DND-41 (cell line): ENCODE measurements around the gene MYH9.

Source experiments
- ATAC-seq: fragments of 200-7000 bp; cut with Tn5 transposase; 3 replicates; pipeline ENCODE4 v1.9.1; 2021; ENCODE audit warnings: low read depth; ENCODE audit not compliant: insufficient read depth
- DNase-seq: peaks from one replicate; pipeline ENCODE4 v3.0.0-alpha.2; 2020
- H2AFZ ChIP-seq: 2 replicates; pipeline ENCODE4 v1.6.0; 2012; ENCODE audit warnings: low read depth, low read length
- H3K27ac ChIP-seq: 2 replicates; pipeline ENCODE4 v1.5.1; 2012; ENCODE audit warnings: low read length, inconsistent platforms
- H3K27me3 ChIP-seq: fragments of 200-600 bp; sonication (generic); 2 replicates; pipeline ENCODE4 v1.6.0; 2012; ENCODE audit warnings: low read length, mild to moderate bottlenecking, inconsistent platforms; ENCODE audit not compliant: insufficient read depth, poor library complexity
- H3K36me3 ChIP-seq: 2 replicates; pipeline ENCODE4 v1.5.1; 2012; ENCODE audit warnings: low read length, inconsistent platforms; ENCODE audit not compliant: insufficient read depth
- H3K4me1 ChIP-seq: 2 replicates; pipeline ENCODE4 v1.5.1; 2012; ENCODE audit warnings: mild to moderate bottlenecking, low read length; ENCODE audit not compliant: insufficient read depth
- H3K4me2 ChIP-seq: 2 replicates; pipeline ENCODE4 v1.6.0; 2012; ENCODE audit warnings: mild to moderate bottlenecking, moderate library complexity, low read length, inconsistent platforms; ENCODE audit not compliant: insufficient read depth
- H3K4me3 ChIP-seq, 2 experiments: fragments of 200-600 bp in 1 of 2; shearing (Covaris generic) in 1 of 2; 2 replicates each; pipeline ENCODE4 v1.5.1; 2012 to 2016; ENCODE audit warnings: inconsistent platforms in 2 of 2, low read length in 2 of 2, mild to moderate bottlenecking in 2 of 2, low read depth in 1 of 2, moderate library complexity in 1 of 2
- H3K79me2 ChIP-seq: 2 replicates; pipeline ENCODE4 v1.6.0; 2012; ENCODE audit warnings: low read length, inconsistent platforms; ENCODE audit not compliant: insufficient read depth
- H3K9ac ChIP-seq: 2 replicates; pipeline ENCODE4 v1.6.0; 2012; ENCODE audit warnings: low read depth, mild to moderate bottlenecking, inconsistent platforms, low read length, moderate library complexity
- H3K9me3 ChIP-seq: 2 replicates; pipeline ENCODE4 v1.5.1; 2012; ENCODE audit warnings: low read length, moderate library complexity, mild to moderate bottlenecking, inconsistent platforms; ENCODE audit not compliant: insufficient read depth, severe bottlenecking
- H4K20me1 ChIP-seq: 2 replicates; pipeline ENCODE4 v1.6.0; 2012; ENCODE audit warnings: low read length; ENCODE audit not compliant: insufficient read depth
- EZH2 ChIP-seq: IDR thresholded peaks from 3 replicates; pipeline ENCODE4 v1.6.1; 2012; ENCODE audit warnings: borderline replicate concordance, low read depth, mild to moderate bottlenecking, moderate library complexity, low read length, inconsistent platforms; ENCODE audit not compliant: severe bottlenecking
- TF ChIP-seq, protein P1 (sequence below): IDR thresholded peaks from 2 replicates; pipeline ENCODE4 v1.5.1; 2012; ENCODE audit warnings: borderline replicate concordance, low read length, moderate library complexity, mild to moderate bottlenecking; ENCODE audit not compliant: poor library complexity, severe bottlenecking; ENCODE audit errors: extremely low read depth

The MYH9 gene

DNA sequence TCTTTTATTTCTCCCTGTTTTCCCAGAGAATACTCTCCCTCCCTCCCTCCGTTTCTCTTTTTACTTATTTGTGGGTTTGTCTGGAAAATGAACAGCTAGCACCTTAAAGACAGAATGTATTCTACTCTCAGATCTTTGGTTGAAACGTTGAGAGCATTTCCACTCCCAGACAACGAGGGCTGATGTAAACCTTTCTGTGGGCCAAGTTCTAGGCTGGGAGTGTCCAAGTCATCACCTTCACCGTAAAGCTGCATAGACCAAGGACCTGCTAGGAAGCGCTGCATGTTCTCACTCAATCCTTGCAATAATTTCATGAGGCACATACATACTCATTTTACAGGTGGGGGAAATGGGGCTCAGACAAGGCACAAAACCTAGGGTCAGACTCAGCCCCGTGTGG is 32.4 kb downstream of the MYH9 start:
- no peak for DNase-seq
- no peak for TF ChIP-seq EZH2
- TF ChIP-seq, protein P1, sequence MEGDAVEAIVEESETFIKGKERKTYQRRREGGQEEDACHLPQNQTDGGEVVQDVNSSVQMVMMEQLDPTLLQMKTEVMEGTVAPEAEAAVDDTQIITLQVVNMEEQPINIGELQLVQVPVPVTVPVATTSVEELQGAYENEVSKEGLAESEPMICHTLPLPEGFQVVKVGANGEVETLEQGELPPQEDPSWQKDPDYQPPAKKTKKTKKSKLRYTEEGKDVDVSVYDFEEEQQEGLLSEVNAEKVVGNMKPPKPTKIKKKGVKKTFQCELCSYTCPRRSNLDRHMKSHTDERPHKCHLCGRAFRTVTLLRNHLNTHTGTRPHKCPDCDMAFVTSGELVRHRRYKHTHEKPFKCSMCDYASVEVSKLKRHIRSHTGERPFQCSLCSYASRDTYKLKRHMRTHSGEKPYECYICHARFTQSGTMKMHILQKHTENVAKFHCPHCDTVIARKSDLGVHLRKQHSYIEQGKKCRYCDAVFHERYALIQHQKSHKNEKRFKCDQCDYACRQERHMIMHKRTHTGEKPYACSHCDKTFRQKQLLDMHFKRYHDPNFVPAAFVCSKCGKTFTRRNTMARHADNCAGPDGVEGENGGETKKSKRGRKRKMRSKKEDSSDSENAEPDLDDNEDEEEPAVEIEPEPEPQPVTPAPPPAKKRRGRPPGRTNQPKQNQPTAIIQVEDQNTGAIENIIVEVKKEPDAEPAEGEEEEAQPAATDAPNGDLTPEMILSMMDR, result no peak
- Histone ChIP-seq H3K4me3 (no peak overlapping the region), H3K4me1 (no peaks in the 10 kb centered on the region), H3K9me3 (no peaks in the 10 kb centered on the region), H3K4me2 (no peak overlapping the region), H3K27ac (peak overlapping the region; percentile 25), H2AFZ (no peak overlapping the region), H3K36me3 (peaks cover 20% of the 10 kb centered on the region), H3K27me3 (no peaks in the 10 kb centered on the region), H3K9ac (no peak overlapping the region), H4K20me1 (peaks cover 89% of the 10 kb centered on the region), H3K79me2 (peaks cover 98% of the 10 kb centered on the region)
- ATAC-seq, result no peak

DNA sequence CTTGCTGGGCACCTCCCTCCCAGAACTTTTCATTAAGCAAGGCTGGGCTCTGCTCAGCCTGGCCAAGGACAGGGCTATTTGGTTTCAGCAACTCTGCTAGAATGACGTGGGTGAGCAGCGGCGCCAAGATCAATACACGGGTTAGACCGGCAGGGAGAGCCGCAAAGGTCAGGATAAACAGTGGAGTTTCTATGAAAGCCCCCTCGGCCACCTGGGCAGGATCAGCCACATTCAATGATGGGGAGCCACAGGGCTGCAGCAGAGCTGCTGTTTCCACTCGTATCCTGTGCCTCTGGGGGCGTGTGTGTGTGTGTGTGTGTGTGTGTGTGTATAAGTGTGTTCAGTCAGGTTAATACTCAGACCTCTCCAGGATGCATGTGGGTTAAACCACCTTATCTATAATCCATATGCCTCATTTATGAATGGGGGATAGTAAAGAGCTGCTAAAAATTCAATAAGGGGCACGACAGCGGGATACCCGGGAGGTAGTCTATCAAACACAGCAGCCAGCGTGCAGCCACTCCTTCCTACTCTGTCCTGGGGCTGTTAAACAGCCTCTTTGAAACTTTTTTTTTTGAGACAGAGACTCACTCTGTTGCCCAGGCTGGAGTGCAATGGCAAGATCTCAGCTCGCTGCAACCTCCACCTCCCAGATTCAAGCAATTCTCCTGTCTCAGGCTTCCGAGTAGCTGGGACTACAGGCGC is 34.8 kb downstream of the MYH9 start:
- Histone ChIP-seq H2AFZ (no peak overlapping the region), H3K79me2 (peaks cover 97% of the 10 kb centered on the region), H3K9me3 (no peaks in the 10 kb centered on the region), H3K4me1 (no peaks in the 10 kb centered on the region), H4K20me1 (peaks cover 84% of the 10 kb centered on the region), H3K4me2 (no peak overlapping the region), H3K27ac (no peak overlapping the region), H3K4me3 (no peak overlapping the region), H3K36me3 (peaks cover 24% of the 10 kb centered on the region), H3K27me3 (no peaks in the 10 kb centered on the region), H3K9ac (no peak overlapping the region)
- no peak for TF ChIP-seq EZH2
- TF ChIP-seq, protein P1, result no peak
- ATAC-seq, result peak; percentile 39; the same call in 1 of the 3 replicates
- no peak for DNase-seq

- ATAC-seq, result no peak
- Histone ChIP-seq H3K4me1 (no peaks in the 10 kb centered on the region), H3K9me3 (no peaks in the 10 kb centered on the region), H4K20me1 (peaks cover 80% of the 10 kb centered on the region), H3K27ac (0 out of 2 replicates have a peak overlapping the region, but pooled peaks have one; percentile 1), H3K36me3 (peaks cover 30% of the 10 kb centered on the region), H2AFZ (no peak overlapping the region), H3K9ac (no peak overlapping the region), H3K4me2 (no peak overlapping the region), H3K79me2 (peaks cover 95% of the 10 kb centered on the region), H3K4me3 (no peak overlapping the region), H3K27me3 (no peaks in the 10 kb centered on the region)
- no peak for TF ChIP-seq EZH2
- TF ChIP-seq, protein P1, result no peak
- DNase-seq, result no peak
These were observed 35.6 kb downstream of the MYH9 start for GRCh38 chr22:36351921-36352802.
